HUES64 (cell line): ENCODE data around the gene CSPG5.

Source experiments
- H3K27ac ChIP-seq: 2 replicates; pipeline ENCODE4 v1.7.0; 2013; ENCODE audit warnings: low read depth, low read length, inconsistent platforms
- H3K27me3 ChIP-seq: 2 replicates; pipeline ENCODE4 v1.6.1; 2013; ENCODE audit warnings: mild to moderate bottlenecking, low read length; ENCODE audit not compliant: insufficient read depth
- H3K36me3 ChIP-seq: 2 replicates; pipeline ENCODE4 v1.6.1; 2013; ENCODE audit warnings: mild to moderate bottlenecking, low read length; ENCODE audit not compliant: insufficient read depth
- H3K4me1 ChIP-seq: 2 replicates; pipeline ENCODE4 v1.6.1; 2013; ENCODE audit warnings: mild to moderate bottlenecking, low read length, moderate library complexity; ENCODE audit not compliant: insufficient read depth
- H3K4me3 ChIP-seq: 2 replicates; pipeline ENCODE4 v1.5.1; 2013; ENCODE audit warnings: mild to moderate bottlenecking, low read length, moderate library complexity
- H3K9ac ChIP-seq: 2 replicates; pipeline ENCODE4 v1.6.1; 2013; ENCODE audit warnings: mild to moderate bottlenecking, low read depth, low read length
- H3K9me3 ChIP-seq: 2 replicates; pipeline ENCODE4 v1.6.1; 2013; ENCODE audit warnings: low read depth, low read length; ENCODE audit not compliant: insufficient read depth
- WGBS: fragments of 150-250, 120-280 bp; methylation state at CpG from one replicate; pipeline ENCODE4 v1.1.7; 2013; ENCODE audit warnings: missing lambda C conversion rate; 5-methylcytosine and 5-hydroxymethylcytosine counted together

Gene CSPG5

GRCh38 chr3:47513125-47513929 is 65.3 kb downstream of the CSPG5 start, which contains the start of gene ELP6:
TSS of gene ELP6 (minus strand) at chr3:47513712. CDS start at chr3:47513590, 122 bp downstream.
- Histone ChIP-seq H3K9ac (peak within 1 kb of the TSS; percentile 83), H3K27me3 (no peaks in the 10 kb centered on the region), H3K4me3 (peak within 1 kb of the TSS; percentile 75), H3K4me1 (no peaks in the 10 kb centered on the region), H3K9me3 (no peaks in the 10 kb centered on the region), H3K36me3 (peaks cover 29% of the 10 kb centered on the region), H3K27ac (peak within 1 kb of the TSS; percentile 96)
- under 1% methylated on average over 71 of the region's 71 CpGs for WGBS

GRCh38 chr3:47512416-47513124 is 66.1 kb downstream of the CSPG5 start:
- H3K4me1 ChIP-seq: no peaks in the 10 kb centered on the region
- 18% methylated on average over 34 of the region's 36 CpGs for WGBS

More at GRCh38 chr3:47512416-47513124, 66.1 kb downstream of the CSPG5 start:
- Histone ChIP-seq H3K9me3 (no peaks in the 10 kb centered on the region), H3K36me3 (peaks cover 35% of the 10 kb centered on the region), H3K27me3 (no peaks in the 10 kb centered on the region), H3K27ac (peak overlapping the region; percentile 96), H3K4me3 (peak overlapping the region; percentile 75), H3K9ac (peak overlapping the region; percentile 83)
